NT2/D1 (cell line): ENCODE results near the gene DYDC1.

Experiments used
- SUZ12 ChIP-seq: IDR thresholded peaks from 2 replicates; pipeline ENCODE4 v1.6.1; 2011; ENCODE audit not compliant: insufficient read length, insufficient read depth; ENCODE audit errors: extremely low read depth
- YY1 ChIP-seq: IDR thresholded peaks from 2 replicates; pipeline ENCODE4 v1.6.1; 2011; ENCODE audit not compliant: insufficient read length, insufficient read depth
- ZNF274 ChIP-seq: IDR thresholded peaks from 2 replicates; pipeline ENCODE4 v1.6.1; 2011; ENCODE audit warnings: mild to moderate bottlenecking, low read depth, low read length

- TF ChIP-seq YY1 (no peak), ZNF274 (no peak), SUZ12 (no peak)
These were observed 33.2 kb downstream of the DYDC1 start for GRCh38 chr10:80323311-80323710.
